GM19099 (cell line): Measurements from ENCODE around the gene SLIT3.

Experiments used
- POLR2A ChIP-seq: IDR thresholded peaks from 3 replicates; pipeline ENCODE4 v1.6.1; 2011; ENCODE audit warnings: low read depth; ENCODE audit not compliant: insufficient read length; ENCODE audit errors: extremely low read depth

Gene SLIT3

GRCh38 chr5:168736281-168736831 lies 564.6 kb downstream of the SLIT3 start:
- no peak for TF ChIP-seq POLR2A

- TF ChIP-seq POLR2A, result no peak
These were observed 566.2 kb downstream of the SLIT3 start for GRCh38 chr5:168734620-168735300.

DNA sequence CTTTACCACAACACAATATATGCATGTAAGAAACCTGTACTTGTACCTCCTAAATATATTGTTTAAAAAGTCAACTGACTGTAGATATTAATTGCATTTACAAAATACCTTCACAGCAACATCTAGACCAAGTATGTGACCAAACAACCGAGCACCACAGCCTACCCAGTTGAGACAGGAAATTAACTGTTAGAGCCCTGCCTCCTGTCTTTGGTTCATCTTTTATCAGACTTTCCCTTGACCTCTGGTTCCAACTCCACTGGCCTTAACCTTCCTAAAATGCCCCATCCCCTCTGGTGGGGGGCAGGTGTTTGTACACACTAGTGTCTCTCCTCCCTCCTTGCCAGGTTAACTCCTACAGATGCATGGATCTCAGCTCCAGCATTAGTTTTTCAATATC lies 566.8 kb downstream of the SLIT3 start:
- TF ChIP-seq POLR2A, result no peak

- no peak for TF ChIP-seq POLR2A
These were observed 572.3 kb downstream of the SLIT3 start for GRCh38 chr5:168728546-168729211.

GRCh38 chr5:168727547-168727946 lies 573.4 kb downstream of the SLIT3 start:
- TF ChIP-seq POLR2A, result no peak

DNA sequence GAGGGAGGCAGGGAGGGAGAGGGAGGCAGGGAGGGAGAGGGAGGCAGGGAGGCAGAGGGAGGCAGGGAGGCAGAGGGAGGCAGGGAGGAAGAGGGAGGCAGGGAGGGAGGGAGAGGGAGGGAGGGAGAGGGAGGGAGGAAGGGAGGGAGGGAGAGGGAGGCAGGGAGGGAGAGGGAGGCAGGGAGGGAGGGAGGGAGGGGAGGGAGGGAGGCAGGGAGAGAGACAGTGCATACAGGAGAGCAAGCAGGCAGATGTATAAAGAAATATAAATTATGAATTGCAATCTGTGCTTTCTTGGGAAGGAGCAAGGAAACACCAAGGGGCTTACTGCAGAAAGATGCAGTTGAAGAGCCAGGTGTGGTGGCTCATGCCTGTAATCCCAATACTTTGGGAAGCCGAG lies 574.6 kb downstream of the SLIT3 start:
- TF ChIP-seq POLR2A, result no peak

DNA sequence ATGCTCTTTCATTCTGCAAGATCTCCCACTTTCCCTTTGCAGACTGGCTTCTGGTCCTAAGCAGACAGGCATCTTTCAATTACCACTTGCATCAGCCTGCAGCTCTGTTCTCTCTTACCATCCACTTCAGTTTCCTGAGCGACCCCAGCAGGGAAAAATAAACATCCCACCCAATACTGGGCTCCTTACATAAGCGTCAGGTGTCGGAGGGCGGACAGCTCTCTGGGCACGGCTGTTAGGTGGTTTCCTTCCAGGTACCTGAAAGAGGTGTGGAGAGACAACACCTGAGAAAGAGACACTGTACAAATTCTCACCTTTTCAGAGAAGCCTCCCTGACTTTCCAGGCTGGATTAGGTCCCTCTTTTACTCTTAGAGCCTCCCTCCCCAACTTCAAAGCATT lies 576.7 kb downstream of the SLIT3 start:
- TF ChIP-seq POLR2A, result no peak

DNA sequence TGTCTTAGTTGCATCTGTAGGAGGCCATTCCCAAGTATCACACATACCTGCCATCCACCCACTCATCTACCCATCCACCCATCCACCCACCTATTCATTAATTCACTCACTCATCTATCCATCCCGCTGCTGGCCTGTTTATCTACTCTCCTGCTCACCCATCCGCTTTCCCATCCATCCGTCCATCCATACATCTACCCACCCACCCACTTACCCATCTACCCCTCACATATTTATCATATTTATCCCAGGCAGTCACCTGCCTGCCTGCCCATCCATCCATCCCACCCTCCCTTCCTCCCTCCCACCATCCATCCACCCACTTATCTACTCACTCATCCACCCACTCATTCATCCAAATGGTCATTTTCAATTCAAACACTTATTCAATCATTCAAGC lies 577.9 kb downstream of the SLIT3 start:
- TF ChIP-seq POLR2A, result no peak

DNA sequence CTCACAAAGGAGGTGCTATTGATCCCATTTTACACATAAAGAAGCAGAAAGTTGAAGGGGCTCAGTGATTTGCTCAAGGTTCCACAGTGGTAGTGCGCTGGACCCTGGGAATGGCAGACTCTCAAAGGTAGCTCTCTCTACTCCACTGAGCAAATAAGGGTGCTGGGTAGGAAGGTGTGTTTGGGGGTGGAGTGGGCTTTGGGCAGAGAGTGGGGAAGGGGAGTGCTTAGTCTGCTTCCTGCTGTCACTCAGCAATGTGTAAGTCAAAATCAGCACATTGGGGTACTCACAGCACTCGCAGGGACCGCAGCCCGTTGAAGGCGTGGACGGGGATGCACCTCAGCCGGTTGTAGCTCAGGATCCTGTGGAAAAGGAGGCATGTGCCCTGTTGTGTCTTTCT lies 579.0 kb downstream of the SLIT3 start:
- no peak for TF ChIP-seq POLR2A

DNA sequence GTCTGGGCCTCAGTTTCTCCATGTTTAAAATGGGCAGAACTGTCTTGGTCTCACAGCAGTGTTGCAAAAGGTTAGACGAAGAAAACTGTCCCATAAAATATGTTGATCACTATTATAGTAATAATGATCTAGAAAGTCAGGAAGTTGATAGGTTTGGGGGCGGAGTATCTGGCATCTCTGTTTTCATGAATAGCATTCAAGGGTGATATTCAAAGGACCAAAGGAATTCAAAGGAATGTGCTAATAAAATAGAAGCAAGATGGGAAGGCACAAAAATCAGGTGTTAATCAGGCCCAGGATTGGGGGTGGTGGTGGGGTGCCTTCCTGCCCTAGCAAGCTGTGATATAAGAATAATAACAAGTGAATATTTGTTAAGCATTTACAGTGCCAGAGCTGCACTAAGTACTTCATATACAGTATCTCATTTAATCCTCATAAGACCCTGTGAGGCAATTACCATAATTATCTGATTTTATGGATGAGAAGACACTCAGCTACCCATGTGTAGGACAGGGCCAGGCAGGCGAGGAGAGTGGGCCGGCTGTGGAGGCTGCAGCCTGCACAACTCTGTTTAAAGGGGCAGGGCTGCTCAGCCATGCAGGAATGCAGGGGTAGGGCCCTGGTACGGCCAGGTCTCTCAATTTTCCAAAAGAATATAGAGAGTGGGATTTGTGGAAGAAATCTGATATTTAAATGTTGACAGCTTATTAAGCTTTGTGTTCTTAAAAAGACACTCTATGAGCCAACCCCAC lies 579.8 kb downstream of the SLIT3 start:
- TF ChIP-seq POLR2A, result no peak

GRCh38 chr5:168720575-168720974 lies 580.4 kb downstream of the SLIT3 start:
- no peak for TF ChIP-seq POLR2A

- no peak for TF ChIP-seq POLR2A
These were observed 586.9 kb downstream of the SLIT3 start for GRCh38 chr5:168714046-168714445.

DNA sequence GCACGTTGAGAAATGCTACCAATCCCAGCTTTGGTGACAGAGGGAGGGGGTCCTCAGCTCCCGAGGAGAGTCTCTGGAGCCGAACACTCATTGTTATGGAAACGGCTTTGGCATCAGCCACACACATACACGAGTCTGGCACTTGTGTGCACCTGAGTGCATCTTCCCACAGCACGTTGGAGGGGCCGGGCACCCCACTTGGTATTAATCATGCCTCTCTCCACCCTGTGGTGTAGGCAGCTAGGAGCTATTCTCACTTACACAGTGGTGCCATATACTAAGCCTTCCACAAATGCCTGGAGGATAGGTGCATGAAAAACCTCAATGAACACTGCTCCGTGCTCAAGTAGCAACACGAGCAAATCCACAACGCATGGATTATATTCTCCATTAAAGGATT lies 587.9 kb downstream of the SLIT3 start:
- TF ChIP-seq POLR2A, result no peak

GRCh38 chr5:168712280-168712924 lies 588.5 kb downstream of the SLIT3 start:
- TF ChIP-seq POLR2A, result no peak

GRCh38 chr5:168710706-168711105 lies 590.2 kb downstream of the SLIT3 start:
- no peak for TF ChIP-seq POLR2A
